Esophagus squamous epithelium (tissue), 4 donors: Measurements from ENCODE around the gene CTSE.

Source experiments
- CTCF ChIP-seq, 6 experiments: fragments of 450-650 bp in 4 of 6; fragments of 200-600 bp in 2 of 6; sonication (generic) in 2 of 6; IDR thresholded peaks; one replicate each; pipeline ENCODE4 v1.5.1; 2016 to 2019; ENCODE audit warnings: antibody characterized with exemption in 6 of 6, mild to moderate bottlenecking in 4 of 6, moderate library complexity in 4 of 6
- POLR2A ChIP-seq, 4 donors: fragments of 450-650 bp; IDR thresholded peaks; one replicate each; pipeline ENCODE4 v1.6.1; 2017; ENCODE audit warnings: antibody characterized with exemption in 4 of 4, mild to moderate bottlenecking in 4 of 4, moderate library complexity in 3 of 4

- TF ChIP-seq CTCF (IDR thresholded peaks at IDR 0.05): no peak
- no peak for TF ChIP-seq POLR2A (IDR thresholded peaks at IDR 0.05)
Observed at GRCh38 chr1:205993068-205993467, 30.6 kb downstream of the CTSE start.
